ENCODE data around the gene IMPACT.

DNA sequence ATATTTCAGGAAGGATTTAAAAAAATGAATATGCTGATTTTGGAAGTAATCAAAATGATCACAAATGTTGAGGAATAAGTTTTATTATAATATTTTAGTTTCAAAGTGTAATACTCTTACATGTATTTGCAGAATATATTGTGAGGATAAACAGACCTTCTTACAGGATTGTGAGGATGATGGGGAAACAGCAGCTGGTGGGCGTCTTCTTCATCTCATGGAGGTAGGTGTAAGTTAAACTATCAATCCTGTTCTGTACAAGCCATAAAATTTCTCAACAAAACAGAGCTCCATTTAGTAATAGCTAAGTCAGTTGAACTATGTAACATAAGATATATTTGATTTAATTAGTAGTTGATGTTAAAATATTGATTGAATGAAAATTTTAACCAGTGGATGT is 21.5 kb downstream of the IMPACT start:
- TF ChIP-seq, protein P1, sequence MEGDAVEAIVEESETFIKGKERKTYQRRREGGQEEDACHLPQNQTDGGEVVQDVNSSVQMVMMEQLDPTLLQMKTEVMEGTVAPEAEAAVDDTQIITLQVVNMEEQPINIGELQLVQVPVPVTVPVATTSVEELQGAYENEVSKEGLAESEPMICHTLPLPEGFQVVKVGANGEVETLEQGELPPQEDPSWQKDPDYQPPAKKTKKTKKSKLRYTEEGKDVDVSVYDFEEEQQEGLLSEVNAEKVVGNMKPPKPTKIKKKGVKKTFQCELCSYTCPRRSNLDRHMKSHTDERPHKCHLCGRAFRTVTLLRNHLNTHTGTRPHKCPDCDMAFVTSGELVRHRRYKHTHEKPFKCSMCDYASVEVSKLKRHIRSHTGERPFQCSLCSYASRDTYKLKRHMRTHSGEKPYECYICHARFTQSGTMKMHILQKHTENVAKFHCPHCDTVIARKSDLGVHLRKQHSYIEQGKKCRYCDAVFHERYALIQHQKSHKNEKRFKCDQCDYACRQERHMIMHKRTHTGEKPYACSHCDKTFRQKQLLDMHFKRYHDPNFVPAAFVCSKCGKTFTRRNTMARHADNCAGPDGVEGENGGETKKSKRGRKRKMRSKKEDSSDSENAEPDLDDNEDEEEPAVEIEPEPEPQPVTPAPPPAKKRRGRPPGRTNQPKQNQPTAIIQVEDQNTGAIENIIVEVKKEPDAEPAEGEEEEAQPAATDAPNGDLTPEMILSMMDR (IDR thresholded peaks at IDR 0.05) = no peak
- TF ChIP-seq POLR2A (IDR thresholded peaks at IDR 0.05) = no peak

All from heart left ventricle (tissue), 13 donors.